HG03060 (cell line): Measurements from ENCODE around the gene CEMIP2.

ENCODE experiments used
- ATAC-seq: cut with Tn5 transposase; IDR thresholded peaks from one replicate; pipeline ENCODE4 v1.9.1; 2021; ENCODE audit warnings: low read depth, moderate number of reproducible peaks; ENCODE audit not compliant: unreplicated experiment

Gene CEMIP2

DNA sequence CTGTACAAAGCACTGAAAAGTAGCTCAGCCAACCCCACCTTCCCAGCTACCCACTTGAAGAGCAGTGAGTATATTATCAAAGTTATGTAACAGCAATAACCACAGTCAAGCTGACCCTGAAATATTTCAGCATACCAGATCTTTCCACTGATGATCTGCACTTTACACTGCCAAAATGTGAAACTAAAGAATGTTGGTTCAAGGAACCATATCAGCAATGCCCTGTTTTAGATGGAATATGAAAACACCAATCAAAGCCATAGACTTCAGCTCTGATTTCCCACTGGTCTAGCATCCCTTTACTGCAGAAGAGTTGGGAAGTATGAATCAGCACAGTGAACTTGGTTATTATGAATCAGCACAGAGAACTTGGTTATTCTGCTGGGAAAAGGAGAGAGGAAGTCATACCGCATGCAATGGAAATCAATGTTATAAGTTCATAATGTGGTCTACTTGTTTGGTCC, 20.0 kb downstream of the CEMIP2 start:
- no peak for ATAC-seq

DNA sequence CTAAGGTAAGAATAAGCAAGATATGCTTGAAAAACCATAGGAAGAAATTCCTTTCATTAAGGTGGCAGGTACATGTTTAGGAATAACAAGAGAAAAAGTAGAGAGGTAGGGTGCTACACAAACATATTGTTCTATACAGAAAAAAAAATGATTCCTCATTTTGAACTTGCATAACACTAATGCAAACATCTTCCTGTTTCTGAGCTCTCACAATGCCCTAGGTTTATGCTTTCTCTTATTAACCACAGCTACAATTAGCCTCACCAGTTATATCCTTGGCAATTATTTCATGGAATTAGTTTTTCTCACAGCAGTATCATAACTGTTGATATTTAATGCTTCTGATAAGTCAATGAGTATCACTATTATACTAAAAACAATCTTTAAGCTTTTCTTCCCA, 20.7 kb downstream of the CEMIP2 start:
- no peak for ATAC-seq

DNA sequence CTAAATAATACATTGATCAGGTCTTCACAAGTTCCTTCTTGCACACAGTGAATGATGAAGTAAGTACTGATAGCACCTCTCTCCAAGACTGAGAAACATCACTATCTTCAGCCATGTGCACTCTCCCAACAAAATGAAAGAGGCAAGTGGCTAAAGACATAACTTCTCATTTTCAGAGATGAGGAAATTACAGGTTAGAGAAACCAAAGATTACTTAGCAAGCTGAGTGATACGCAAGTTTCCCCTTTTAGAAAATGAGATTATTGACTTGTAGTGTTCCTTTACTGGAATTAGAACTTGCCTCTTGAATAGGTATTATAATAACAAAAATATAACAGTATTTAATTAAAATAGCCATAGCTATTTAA, 21.6 kb downstream of the CEMIP2 start:
- ATAC-seq: no peak

DNA sequence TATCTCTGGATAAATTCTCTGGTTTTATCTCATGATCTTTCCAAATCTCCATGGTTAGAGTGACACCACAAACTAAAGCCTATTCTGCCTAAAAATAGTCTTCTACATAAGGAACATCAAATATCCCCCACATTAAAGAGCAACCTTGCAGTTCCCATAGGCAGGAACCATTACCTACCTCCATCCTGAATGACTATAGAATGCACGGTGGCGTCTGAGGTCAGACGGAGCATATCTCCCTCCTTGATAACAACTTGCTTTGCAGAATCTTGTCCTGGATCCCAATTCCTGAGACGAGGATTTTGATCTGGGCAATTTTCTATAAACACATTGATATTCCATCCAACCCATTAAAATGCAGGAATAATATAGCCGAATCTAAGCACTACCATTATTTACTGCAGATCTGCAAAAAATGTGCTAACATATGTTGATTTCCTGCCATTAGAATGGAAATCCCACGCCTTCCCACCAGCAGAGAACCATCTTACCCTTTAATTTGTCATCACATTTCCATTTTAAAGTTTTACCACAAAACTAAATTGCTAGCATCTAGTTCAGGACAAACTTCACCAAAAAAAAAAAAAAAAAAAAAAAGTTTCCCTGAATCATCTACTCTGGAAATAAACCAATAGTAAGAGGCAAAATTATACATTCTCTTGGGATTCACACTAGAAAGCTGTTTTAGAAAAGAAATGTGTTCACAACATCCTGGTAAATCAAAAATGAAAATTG, 22.1 kb downstream of the CEMIP2 start:
- no peak for ATAC-seq

DNA sequence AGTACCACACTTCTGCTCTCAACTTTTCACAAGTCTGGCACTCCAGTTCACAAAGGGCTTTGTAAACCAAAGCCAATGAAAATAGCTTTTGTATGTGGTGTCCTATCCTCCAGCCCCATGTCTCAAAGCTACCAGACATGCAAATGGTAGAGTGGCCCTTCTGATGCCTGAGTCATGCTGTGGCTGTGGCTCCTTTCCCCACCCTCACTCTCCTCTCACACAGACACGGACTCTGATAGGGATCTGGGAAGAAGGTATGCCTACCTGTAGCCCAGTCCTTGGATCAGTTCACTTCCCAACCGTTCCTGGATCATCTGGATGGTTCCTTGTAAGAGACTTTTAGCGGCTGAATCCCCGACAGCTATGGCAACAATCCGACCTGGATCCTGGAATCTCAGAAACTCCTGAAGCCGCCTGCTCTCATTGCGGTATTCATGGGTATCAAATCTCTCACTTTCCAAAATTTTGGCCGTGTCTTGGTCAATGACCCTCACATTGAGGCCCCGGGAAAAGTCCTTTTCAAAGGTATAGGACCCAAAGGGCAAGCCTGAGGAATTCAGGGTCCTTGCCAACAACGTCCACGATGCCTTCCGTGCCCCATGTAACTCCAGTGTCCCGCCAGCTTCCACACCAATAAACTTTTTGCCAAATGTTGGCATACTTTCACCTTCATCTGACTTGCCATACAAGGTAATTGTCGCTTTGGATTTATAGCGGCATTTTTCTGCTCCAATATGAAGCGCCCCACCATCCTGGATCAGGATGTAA, 23.4 kb downstream of the CEMIP2 start:
- ATAC-seq: no peak

DNA sequence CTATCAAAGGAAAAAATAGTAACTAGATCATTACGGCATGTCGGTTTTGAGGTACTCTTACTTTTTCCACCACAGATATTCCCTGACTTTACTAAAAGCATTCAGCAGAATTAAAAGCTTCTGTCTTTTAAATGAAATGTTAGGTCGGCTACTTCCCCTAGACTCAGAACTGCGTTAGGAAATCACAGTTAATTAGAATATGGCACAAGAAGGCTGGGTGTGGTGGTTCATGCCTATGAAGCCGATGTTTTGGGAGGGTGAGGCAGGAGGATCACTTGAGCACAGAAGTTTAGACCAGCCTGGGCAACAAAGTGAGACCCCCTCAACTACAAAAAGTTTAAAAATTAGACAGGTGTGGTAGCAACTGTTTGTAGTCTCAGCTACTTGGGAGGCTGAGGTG, 24.4 kb downstream of the CEMIP2 start:
- no peak for ATAC-seq

DNA sequence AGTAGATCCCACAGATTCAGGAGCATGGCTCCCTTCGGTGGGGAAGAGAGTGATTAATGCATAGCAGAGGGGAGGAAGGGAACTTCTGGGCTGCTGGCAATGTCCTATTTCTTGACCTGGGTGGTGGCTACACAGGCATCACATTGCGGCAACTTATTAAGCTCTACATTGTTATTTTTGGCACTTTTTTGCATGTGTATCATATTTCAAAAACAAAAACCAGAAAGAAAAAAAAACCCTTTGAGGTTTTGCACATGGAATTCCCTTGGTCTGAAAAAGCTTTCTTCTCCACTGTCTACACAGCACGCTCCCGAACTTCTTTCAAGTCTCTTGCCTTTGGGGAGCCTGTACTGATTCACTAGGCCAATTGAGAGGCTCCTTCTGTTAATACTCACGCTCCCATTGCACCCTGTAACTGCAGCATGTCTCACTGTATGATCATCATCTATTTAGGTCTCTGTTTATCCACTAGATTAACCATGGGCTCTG, 25.1 kb downstream of the CEMIP2 start:
- ATAC-seq: no peak

DNA sequence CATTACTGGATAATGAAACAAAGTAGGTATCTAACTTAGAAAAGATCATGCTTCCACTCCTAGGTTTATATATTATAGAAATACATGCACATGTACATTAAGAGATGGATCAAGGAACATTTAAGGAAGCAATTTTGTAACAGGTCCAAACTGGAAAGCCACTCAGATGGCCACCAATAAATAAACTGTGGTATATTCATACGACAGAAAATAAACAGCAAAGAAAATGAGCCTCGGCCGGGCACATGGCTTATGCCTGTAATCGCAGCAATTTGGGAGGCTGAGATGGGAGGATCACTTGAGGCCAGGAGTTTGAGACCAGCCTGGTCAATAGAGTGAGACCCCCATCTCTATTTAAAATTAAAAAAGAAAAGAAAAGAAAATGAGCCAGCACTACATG, 25.6 kb downstream of the CEMIP2 start:
- ATAC-seq: no peak

DNA sequence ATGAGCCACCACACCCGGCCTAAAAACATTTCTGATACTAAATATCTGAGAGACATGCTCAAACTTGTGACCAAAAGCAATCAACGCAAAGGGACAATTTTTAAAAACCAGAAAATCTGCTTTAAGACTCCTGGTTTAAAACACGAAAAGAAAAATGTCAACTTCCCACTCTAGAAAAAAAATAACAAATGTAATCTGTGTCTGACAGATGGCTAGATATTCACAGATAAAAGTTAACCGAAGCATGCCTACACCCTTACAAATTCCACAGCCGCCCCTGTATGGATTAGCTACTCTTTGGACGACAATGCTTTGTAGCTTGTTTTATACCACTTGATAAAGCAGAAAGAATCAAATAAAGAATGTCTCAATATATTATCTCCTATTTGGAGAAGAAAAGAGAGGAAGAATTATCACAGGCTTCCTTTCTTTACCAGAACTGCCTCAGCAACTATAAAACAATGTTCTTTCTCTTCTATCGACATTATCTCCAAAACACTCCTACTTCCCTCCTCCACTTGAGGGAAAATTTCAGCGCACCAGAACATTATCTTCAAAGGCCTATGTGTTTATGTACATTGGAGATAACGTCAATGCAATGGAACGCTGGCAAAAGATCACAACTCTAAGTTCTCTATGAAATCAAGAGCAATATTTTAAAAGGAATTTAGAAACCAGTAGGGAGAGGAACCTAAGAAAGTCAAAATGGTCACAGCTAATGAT, 26.2 kb downstream of the CEMIP2 start:
- ATAC-seq: no peak

DNA sequence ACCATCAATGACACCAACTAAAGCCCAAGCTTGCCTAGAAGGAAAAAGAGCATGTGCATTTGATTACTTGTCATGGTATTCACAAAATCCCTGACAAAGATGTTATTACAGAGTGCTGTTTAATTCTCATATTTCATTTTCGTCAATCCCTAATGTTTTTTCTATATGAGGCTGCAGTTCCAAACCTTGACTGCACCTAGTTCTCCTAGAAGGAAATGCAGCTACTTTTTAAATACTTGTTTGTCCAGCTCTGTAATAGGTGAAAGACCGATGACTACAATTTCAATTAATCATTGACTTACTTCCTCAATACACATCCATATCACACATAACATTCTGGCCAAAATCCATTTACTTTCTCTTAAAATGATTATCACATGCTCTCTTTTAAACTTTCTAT, 28.1 kb downstream of the CEMIP2 start:
- ATAC-seq: no peak

DNA sequence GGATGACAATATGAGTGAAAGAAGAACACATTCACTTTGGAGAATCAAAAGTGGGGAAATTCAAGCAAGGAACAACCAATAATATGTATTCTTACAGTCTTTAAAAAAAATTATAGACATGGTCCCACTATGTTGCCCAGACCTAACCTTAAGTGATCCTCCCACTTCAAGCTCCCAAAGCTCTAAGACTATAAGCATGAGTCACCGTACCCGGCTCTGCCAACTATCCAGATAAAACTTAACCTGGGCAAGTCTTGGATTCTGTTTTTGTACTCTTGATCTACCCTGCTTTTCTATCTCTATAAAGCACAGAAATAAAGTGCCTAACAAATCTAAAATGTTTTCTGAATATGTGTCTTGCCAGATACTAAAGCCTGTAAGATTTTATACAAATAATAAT, 30.9 kb downstream of the CEMIP2 start:
- ATAC-seq: no peak

DNA sequence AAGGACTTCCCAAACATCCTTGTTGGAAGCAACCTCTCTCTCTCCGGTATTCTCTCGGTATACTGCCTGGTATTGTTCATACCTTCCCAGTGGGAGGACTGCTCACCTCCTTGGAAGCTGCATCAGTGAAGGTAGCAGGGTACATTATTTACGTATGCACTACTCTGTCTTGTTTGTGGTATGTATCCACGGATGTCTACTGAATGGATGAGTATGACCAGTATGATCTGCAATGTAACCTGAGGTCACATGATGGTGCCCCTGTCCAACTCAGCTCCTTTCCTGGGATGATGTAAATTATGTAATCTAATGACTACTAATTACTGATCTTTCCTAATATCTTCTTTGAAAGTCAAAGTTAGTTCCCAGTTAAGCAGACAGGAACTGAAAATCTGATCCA, 32.1 kb downstream of the CEMIP2 start:
- ATAC-seq: no peak

DNA sequence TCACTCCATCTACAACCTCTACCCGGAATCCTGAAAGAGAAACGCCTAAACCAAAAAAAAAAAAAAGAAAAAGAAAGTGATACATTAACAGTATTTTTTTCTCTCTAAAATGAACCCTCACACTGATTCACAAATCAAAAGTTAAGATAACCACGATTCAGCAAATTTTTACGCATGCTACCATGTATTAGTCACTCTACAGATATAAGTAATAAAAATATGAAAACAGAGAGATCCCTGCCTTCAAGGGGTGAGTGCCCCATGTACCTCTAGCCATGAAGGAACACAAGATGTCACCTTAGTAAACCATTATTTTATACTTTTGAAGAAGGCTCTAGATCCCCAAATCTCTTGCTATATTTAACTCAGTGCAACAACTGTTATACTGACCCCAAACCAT, 33.4 kb downstream of the CEMIP2 start:
- ATAC-seq: no peak

DNA sequence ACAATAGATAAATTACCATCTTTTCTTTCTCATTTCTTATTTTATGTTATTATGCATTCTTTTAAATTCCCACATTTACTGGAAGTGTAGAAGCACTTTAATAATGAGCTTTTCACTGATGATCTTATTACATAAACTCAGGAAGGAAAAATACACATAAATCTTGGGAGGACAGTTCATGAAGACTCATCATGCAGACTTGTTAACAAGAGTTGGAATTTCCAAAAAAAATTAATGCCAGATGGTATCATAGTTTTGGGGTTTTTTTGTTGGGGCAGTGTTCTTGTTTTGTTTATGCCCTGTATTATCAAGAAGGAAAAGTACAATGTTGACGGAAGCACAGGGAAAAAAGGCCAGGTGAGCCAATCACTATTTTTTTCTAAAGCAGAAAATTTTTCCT, 35.1 kb downstream of the CEMIP2 start:
- no peak for ATAC-seq

DNA sequence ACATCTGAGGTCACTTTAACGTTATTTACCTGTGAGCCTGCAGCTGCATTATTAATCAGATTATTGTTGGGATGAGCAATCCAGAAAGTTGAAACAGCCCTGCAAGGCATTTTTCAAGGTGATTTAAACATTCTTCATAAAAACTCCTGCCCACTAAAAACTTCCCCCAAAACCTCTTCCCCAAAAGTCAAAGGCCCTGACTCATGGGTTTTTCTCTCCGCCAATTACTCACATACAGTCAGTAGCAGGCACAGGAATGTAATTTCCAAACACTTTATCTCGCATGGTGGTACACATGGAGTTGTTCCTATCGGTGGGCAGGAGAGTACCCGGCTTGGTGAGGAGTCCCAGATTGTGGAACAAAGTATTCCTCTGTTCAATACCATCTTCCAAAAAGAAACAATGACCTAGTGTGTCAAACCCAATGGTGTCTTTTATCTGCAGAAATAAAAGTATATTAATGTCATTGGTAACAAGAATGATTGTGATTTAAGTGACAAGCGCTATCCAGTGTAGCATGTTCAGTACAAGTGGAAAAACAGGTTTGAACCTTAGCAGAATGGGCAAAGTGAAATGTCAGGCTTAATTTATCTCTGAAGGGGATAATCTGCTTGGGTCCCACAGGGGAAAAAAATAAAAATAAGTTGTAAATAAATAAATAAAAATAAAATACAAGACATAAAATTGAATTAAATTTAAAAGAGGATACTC, 38.3 kb downstream of the CEMIP2 start:
- no peak for ATAC-seq

DNA sequence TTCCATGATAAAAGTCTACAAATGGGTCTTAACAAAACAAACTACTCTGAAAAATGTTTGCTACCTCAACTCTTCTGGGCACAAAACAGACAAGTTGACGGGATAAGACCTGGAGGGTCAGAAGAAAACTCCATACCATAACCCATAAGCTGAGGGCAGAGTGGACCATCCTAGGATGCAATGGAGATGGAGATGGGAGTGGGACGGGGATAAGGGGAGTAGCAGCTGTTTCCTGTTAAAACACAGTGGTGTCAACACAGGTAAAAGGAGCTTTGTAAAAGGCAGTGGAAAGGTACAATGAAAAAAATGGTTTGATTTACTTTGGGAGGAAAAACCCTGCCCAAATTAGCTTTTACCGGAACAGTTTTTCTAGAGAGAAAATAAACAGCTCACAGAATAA, 41.6 kb downstream of the CEMIP2 start:
- no peak for ATAC-seq

DNA sequence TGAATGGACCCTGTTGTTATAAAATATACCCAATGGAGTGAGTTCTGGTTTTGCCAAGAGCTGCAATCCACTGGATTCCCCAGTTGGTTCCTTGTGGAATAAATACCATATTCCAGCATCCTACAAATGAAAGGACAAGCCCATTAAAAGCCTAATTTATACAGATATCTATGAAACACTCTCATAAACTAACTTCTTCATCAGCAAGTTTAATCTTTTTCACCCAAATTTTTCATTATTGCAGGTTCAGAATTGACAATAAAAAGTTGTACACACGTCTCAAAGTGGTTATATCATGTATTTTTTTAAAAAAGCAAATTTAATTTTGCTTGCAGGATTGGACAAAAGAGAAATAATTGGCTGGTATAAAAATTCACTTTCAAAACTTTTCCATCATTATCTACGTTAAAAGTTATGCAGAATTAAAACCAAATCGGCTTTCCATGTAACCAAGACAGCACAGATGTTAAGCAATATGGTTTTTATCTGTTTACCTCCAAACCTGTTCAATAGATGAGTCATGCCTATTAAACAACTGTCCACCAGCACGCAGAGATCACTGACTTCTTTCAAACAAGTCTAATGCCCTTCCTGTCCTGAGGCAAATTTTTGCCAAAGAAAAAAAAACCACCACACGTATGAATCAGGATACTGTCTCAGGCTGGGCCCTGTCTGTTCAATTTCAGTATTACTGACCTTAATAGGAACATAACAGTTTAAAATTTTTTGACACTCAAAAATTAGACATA, 42.5 kb downstream of the CEMIP2 start:
- ATAC-seq: no peak

DNA sequence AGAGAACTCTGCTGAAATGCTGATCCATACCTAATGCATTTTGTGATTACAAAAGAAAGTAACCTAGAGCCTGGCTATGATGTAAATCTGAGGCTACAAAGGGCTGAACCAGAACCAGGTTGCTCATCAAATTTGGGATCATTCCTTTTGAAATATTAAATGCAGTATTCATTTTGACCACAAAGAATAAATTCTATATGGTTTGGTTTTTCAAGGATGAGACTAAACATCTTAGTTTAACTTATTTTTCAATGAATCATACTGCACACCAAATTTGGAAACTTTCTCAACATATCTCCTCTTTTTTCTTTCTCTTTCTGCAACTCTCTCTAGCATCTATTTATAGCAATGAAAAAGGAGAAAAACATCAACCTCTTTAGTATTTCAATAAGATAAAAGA, 46.5 kb downstream of the CEMIP2 start:
- no peak for ATAC-seq

DNA sequence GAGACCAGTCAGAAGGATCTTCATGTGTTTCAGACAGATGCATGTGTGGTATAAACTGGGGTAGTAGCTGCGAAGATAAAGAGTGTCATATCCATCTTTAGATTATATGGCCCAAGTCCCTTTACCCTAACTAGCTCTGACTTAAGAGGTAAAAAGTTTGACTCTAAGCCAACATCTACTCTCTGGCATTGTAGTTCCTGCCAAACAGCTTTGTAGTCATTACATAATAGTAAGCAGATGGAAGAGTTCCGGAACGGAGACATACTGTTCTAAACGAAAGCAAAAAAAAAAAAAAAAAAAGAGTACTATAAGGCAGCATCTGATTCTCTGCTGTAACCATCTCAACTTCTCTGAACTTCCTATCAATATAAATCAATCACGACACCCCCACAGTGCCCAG, 48.8 kb downstream of the CEMIP2 start:
- no peak for ATAC-seq

DNA sequence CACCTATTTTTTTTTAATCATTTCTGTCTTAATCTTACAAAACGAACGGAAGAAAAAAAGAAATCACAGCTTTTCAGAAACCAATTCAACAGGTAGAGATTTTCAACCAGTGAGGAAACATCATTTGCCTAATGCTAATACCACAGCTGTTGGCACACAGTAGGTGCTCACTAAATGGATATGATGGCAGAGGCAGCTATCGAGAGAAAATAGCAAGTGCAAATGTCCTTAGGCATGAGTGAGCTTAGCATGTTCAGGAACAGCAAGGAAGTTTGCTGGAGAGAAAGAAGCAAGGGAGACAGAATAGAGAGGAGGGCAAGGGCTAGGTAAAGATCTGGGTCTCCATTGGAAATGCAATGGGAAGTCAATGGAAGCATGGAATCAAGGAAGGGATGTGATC, 49.2 kb downstream of the CEMIP2 start:
- no peak for ATAC-seq
